ENCODE results near the gene RRP7A. TPM values are rescaled to one million over a fixed set of nuclear protein-coding genes. Genes with fewer than 3 reads are reported as not detected.
"Not testable (repeated sequence)": the region's sequence is repeated elsewhere in the genome, so short reads cannot be mapped to it uniquely, and the experiment has no call there.

RRP7A gene
- total RNA-seq, 1 experiment from 2014 or later, result 101 TPM

DNA sequence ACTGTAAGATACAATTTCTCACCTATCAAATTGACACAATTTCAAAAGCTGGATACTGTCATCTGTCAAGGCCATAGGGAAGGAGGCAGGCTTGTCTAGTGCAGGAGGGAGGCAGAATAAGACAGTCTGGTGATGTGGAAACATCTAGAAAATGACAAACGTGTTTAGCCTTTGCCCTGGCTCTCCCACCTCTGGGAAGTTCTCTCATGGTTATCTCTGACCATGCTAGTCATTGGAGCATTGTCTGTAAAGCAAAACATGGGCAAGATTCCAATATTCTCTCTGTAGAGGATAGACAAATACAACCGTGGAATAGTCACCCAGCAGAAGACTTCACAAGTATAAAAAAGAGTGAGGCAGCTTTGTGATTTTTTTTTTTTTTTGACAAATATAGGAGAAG lies 25.1 kb upstream of the RRP7A start:
- H2AK5ac ChIP-seq (ENCODE audit: insufficient read length, low read length), result no peak overlapping the region
- no peak overlapping the region for H3K27ac Mint-ChIP-seq

DNA sequence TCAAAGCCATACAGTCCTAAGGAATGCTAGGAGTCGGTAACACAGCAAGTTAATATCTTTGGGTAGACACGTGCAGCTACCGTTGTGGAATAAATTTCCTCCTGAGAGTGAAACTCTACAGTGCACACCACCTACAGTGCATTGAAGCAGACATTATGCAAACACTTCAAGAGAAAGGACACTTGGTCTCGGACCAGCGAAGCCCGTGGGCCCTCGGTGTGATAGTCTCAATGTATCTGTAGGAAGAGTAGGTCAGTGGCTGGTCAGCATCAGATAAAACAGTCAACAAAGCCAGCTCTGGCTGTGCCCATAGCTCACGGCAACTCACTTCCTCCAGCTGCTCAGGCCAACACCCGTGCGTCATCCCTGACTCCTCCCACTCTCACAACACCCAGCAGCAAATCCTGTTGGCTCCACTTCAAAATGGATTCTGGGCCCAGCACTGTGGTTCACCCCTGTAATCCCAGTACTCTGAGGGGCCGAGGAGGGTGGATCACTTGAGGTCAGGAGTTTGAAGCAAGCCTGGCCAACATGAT lies 19.7 kb upstream of the RRP7A start:
- not testable (repeated sequence) for H4K8ac ChIP-seq (replicated peaks; ENCODE audit: insufficient read length, low read depth, low read length); H3K9me3 Mint-ChIP-seq; H2BK20ac ChIP-seq (ENCODE audit: low read depth, low read length, poor library complexity, severe bottlenecking); H2AK5ac ChIP-seq (ENCODE audit: insufficient read length, low read length); H3K27me3 ChIP-seq (ENCODE audit: insufficient read depth, low read length); H3K23ac ChIP-seq (ENCODE audit: insufficient read length, low read depth, low read length); H3K4me2 ChIP-seq (ENCODE audit: insufficient read depth, insufficient read length, low read length); H4K5ac ChIP-seq (ENCODE audit: insufficient read length, low read depth, low read length); H3K9ac ChIP-seq (ENCODE audit: extremely low read depth, insufficient read length, low read length); H3K36me3 Mint-ChIP-seq (ENCODE audit: insufficient read depth in 1 of 3, low read depth in 3 of 3); H3T11ph ChIP-seq (ENCODE audit: low read length); H3K79me1 ChIP-seq (ENCODE audit: insufficient read depth, low read depth, low read length, poor library complexity, severe bottlenecking); H3K14ac ChIP-seq (ENCODE audit: insufficient read depth, low read length); H3K4me3 Mint-ChIP-seq; H2BK120ac ChIP-seq (ENCODE audit: low read depth, low read length, poor library complexity, severe bottlenecking); H3K27ac ChIP-seq (ENCODE audit: insufficient read length, low read depth, low read length); DNase-seq; H3K18ac ChIP-seq (ENCODE audit: insufficient read length, low read depth, low read length); H3K4me1 ChIP-seq (ENCODE audit: insufficient read depth, low read length); H2AFZ ChIP-seq (ENCODE audit: low read length); H3K27ac Mint-ChIP-seq; H3K4ac ChIP-seq (ENCODE audit: low read depth, low read length); H2BK12ac ChIP-seq (ENCODE audit: insufficient read length, low read depth, low read length); H2BK5ac ChIP-seq (ENCODE audit: insufficient read length, low read length); H3K79me2 ChIP-seq (ENCODE audit: insufficient read depth, low read length); H3K9me3 ChIP-seq (ENCODE audit: control insufficient read depth, low read depth, low read length); H3K56ac ChIP-seq (ENCODE audit: insufficient read length, low read depth, low read length); H3K4me1 Mint-ChIP-seq; H4K20me1 ChIP-seq (ENCODE audit: control insufficient read depth, insufficient read depth, insufficient read length); H2BK15ac ChIP-seq (ENCODE audit: low read depth, low read length); H3K23me2 ChIP-seq (ENCODE audit: insufficient read length, low read depth, low read length, poor library complexity, severe bottlenecking); H4K91ac ChIP-seq (ENCODE audit: insufficient read length, low read depth, low read length)
- no CpG with 5 or more reads among the region's 11 CpGs for WGBS (ENCODE audit: extremely low coverage, insufficient read length, low lambda C conversion rate)
- peaks cover 19% of the 10 kb centered on the region for H3K27me3 Mint-ChIP-seq (ENCODE audit: low read depth)

More for the DNA sequence above, 25.1 kb upstream of the RRP7A start:
- Histone ChIP-seq H2BK5ac (ENCODE audit: insufficient read length, low read length) (no peak overlapping the region), H4K8ac (replicated peaks; ENCODE audit: insufficient read length, low read depth, low read length) (no peak overlapping the region), H3K4ac (ENCODE audit: low read depth, low read length) (no peak overlapping the region), H3K56ac (ENCODE audit: insufficient read length, low read depth, low read length) (no peak overlapping the region), H3K4me2 (ENCODE audit: insufficient read depth, insufficient read length, low read length) (no peak overlapping the region), H2AFZ (ENCODE audit: low read length) (no peak overlapping the region), H3K23me2 (ENCODE audit: insufficient read length, low read depth, low read length, poor library complexity, severe bottlenecking) (no peaks in the 10 kb centered on the region), H2BK20ac (ENCODE audit: low read depth, low read length, poor library complexity, severe bottlenecking) (no peak overlapping the region), H3K27ac (ENCODE audit: insufficient read length, low read depth, low read length) (no peak overlapping the region), H3K27me3 (ENCODE audit: insufficient read depth, low read length) (peaks cover 3% of the 10 kb centered on the region; the same call in 1 of the 2 replicates), H3K14ac (ENCODE audit: insufficient read depth, low read length) (no peak overlapping the region), H4K20me1 (ENCODE audit: control insufficient read depth, insufficient read depth, insufficient read length) (no peaks in the 10 kb centered on the region), H2BK15ac (ENCODE audit: low read depth, low read length) (no peak overlapping the region), H3K4me1 (ENCODE audit: insufficient read depth, low read length) (no peaks in the 10 kb centered on the region), H4K5ac (ENCODE audit: insufficient read length, low read depth, low read length) (no peak overlapping the region), H3K23ac (ENCODE audit: insufficient read length, low read depth, low read length) (no peak overlapping the region), H3T11ph (ENCODE audit: low read length) (no peak overlapping the region), H4K91ac (ENCODE audit: insufficient read length, low read depth, low read length) (no peak overlapping the region), H2BK120ac (ENCODE audit: low read depth, low read length, poor library complexity, severe bottlenecking) (no peak overlapping the region), H3K18ac (ENCODE audit: insufficient read length, low read depth, low read length) (no peak overlapping the region), H3K79me1 (ENCODE audit: insufficient read depth, low read depth, low read length, poor library complexity, severe bottlenecking) (no peaks in the 10 kb centered on the region), H2BK12ac (ENCODE audit: insufficient read length, low read depth, low read length) (no peak overlapping the region), H3K9ac (ENCODE audit: extremely low read depth, insufficient read length, low read length) (no peak overlapping the region), H3K9me3 (ENCODE audit: control insufficient read depth, low read depth, low read length) (no peaks in the 10 kb centered on the region), H3K79me2 (ENCODE audit: insufficient read depth, low read length) (no peaks in the 10 kb centered on the region)
- WGBS (ENCODE audit: extremely low coverage, insufficient read length, low lambda C conversion rate), result no CpG with 5 or more reads among the region's 2 CpGs
- Mint-ChIP-seq H3K4me3 (no peak overlapping the region), H3K4me1 (peaks cover 11 to 12% of the 10 kb centered on the region in 2 experiments), H3K9me3 (peaks cover 0 to 5% of the 10 kb centered on the region in 2 experiments; a peak in 2 of 5 replicates), H3K27me3 (ENCODE audit: low read depth) (peaks cover 54% of the 10 kb centered on the region), H3K36me3 (ENCODE audit: insufficient read depth in 1 of 3, low read depth in 3 of 3) (no peaks in the 10 kb centered on the region)
- no peak for DNase-seq
- TF ChIP-seq, protein P1, sequence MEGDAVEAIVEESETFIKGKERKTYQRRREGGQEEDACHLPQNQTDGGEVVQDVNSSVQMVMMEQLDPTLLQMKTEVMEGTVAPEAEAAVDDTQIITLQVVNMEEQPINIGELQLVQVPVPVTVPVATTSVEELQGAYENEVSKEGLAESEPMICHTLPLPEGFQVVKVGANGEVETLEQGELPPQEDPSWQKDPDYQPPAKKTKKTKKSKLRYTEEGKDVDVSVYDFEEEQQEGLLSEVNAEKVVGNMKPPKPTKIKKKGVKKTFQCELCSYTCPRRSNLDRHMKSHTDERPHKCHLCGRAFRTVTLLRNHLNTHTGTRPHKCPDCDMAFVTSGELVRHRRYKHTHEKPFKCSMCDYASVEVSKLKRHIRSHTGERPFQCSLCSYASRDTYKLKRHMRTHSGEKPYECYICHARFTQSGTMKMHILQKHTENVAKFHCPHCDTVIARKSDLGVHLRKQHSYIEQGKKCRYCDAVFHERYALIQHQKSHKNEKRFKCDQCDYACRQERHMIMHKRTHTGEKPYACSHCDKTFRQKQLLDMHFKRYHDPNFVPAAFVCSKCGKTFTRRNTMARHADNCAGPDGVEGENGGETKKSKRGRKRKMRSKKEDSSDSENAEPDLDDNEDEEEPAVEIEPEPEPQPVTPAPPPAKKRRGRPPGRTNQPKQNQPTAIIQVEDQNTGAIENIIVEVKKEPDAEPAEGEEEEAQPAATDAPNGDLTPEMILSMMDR (conservative IDR thresholded peaks at IDR 0.05), result no peak

Measured in H9 (cell line).